CD4-positive, alpha-beta T cell treated with Interferon gamma for 1 hour (primary cell): ENCODE results near the gene PALD1.
A peak's percentile ranks its signal among the peaks of the same experiment; 100 is the strongest.

Source experiments
- DNase-seq: peaks from one replicate; pipeline ENCODE4 v3.0.0-alpha.2; 2020

Gene PALD1

DNA sequence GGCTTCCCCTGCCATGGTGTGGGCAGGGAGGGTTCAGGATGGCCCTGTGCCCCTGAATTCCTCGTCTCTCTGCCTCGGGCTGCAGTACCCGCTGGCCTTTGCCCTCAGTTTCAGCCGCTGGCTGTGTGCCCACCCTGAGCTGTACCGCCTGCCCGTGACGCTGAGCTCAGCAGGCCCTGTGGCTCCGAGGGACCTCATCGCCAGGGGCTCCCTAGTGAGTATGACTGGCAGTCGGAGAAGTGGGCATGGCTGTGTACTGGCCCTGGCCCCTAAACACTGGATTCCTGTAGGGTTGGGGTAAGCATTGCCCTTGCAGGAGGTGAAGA lies 59.6 kb downstream of the PALD1 start:
- no peak for DNase-seq

DNA sequence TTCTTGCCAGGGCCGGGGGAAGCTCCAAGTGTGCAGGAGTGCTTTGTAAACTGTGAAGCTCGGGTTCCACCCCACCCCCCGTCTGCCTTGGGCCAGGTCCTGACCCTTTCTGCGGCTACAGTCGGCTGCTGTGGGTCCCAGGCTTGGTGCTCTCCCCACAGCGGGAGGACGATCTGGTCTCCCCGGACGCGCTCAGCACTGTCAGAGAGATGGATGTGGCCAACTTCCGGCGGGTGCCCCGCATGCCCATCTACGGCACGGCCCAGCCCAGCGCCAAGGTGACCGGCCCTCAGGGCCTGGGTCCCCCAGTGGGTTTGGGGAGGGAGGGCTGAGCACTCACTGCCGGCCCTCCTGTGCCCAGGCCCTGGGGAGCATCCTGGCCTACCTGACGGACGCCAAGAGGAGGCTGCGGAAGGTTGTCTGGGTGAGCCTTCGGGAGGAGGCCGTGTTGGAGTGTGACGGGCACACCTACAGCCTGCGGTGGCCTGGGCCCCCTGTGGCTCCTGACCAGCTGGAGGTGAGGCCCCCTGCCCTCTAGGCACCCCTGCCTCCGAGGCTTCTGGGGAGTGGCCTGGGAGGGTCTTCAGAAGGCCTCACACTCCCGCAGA lies 60.3 kb downstream of the PALD1 start:
- DNase-seq, result no peak

DNA sequence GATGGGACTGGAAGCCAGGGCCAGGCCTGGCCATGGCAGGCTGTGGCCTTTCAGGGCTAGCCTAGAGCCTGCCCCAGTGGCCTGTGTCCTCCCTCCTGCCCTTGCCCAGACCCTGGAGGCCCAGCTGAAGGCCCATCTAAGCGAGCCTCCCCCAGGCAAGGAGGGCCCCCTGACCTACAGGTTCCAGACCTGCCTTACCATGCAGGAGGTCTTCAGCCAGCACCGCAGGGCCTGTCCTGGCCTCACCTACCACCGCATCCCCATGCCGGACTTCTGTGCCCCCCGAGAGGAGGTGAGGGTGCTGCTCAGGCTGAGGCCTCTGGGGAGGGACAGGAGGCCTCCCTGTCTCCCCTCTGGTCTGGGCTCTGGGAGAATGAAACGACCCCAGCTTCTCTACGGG lies 60.9 kb downstream of the PALD1 start:
- DNase-seq, result no peak

DNA sequence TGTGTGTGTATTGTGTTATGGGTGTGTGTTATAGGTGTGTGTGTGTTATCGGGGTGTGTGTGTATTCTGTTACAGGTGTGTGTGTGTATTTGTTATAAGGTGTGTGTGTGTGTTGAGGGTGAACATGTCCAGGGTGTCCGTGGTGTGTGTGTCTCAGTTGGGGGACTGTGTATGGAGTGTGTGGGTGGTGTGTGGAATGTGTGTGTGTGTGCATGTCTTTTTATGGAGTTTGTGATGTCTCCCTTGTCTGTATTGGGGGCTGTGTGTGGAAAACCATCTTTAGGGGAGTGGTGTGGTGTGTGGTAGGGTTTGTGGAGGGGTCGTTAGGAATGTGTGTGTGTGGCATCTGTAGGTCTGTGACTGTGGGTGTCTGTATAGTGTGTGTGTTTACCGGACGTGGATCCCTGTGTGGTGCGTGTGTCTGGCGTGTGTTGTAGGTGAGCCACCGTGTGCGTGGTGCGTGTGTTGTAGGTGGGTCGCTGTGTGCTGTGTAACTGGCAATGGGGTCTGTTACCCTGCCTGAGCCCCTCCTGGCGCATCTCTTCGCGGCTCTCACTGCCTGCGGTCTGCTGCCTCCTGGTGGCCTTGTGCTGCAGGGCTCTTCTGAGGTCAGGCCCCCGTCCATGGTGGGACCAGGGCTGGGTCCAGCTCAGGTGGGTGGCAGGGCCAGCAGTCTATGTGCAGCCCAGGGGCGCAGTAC lies 61.7 kb downstream of the PALD1 start:
- no peak for DNase-seq

DNA sequence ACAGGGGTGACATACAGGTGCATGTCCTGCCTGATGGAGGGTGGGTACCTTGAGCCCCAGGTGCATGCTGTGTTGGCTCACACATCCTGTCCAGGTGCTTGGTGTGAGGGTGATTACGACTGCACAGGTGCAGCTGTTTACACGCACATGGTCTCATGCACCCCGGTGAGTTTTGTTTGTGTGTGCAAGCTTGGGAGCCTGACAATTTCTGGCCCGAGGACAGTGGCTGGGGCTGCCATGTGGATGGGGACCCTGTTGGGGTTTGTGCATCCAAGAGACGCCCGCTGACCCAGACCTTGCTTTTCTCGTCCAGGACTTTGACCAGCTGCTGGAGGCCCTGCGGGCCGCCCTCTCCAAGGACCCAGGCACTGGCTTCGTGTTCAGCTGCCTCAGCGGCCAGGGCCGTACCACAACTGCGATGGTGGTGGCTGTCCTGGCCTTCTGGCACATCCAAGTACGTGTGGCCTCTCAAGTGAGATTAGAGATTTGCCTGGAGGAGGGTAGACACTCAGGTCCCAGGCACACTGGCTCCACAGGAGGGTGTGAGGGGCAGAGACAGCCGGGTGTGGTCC lies 62.3 kb downstream of the PALD1 start:
- DNase-seq, result no peak

DNA sequence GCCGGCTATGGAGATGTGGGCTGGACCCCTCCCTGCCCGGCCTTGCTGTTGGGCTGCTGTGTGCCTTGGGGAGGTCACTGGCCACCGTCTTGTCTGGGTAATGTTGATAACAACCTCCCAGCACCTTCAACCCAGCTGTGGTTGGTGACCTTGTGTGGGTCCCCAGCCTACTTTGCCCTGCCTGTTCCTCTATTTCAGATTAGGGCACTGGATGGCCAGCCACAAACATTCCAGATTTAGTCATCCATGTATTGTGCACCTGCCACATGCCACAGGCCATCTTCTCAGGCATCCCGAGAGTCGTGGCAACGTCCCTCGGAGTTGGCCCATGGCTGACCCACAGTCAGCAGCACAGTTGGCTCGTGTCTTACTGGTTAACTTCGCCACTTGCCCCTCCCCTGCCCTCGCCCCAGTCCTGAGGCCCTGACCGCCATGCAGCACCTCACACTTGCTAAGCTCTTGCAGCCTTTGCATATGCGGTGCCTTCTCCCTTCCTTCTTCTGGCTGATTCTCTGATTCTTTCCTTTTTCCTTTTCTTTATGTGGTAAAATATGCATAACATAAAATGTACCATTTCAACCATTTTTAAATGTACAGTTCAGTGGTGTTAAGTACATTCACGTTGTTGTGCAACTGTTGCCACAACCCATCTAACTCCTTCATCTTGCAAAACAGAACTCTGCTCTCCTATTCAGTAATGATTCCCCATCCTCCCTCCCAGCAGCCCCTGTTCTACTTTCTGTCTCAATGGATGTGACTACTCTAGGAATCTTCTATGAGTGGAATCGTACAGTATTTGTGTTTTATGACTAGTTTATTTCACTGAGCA lies 63.4 kb downstream of the PALD1 start:
- no peak for DNase-seq

DNA sequence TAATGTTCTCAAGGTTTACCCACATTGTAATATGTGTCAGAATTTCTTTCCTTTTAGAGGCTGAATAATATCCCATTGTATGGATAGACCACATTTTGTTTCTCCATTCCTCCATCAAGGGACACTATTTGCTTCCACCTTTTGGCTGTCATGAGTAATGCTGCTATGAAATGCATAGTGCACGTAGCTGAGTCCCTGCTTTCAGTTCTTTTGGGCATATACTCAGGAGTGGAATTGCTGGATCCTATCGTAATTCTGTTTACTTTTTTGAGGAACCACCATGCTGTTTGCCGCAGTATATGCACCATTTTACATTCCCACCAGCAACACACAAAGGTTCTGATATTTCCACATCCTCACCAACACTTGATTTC lies 64.0 kb downstream of the PALD1 start:
- no peak for DNase-seq

DNA sequence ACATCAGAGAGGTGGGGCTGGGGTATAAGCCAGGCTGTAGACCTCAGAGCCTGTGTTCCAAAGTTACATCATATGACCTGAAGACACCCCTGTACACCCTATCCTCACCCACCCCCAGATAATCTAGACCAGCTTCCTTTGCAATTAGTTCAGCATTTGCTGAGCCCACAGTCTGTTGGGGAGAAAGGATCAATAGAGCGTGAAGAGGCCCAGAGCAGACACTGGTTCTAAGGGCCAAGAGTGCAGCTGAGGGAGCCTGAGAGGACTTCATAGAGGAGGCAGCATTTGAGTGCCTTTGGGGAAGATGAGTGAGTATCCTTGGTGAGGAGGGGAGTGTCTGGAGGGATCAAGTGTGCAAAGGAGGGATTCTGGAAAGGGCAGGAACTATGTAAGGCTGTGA lies 65.3 kb downstream of the PALD1 start:
- no peak for DNase-seq

DNA sequence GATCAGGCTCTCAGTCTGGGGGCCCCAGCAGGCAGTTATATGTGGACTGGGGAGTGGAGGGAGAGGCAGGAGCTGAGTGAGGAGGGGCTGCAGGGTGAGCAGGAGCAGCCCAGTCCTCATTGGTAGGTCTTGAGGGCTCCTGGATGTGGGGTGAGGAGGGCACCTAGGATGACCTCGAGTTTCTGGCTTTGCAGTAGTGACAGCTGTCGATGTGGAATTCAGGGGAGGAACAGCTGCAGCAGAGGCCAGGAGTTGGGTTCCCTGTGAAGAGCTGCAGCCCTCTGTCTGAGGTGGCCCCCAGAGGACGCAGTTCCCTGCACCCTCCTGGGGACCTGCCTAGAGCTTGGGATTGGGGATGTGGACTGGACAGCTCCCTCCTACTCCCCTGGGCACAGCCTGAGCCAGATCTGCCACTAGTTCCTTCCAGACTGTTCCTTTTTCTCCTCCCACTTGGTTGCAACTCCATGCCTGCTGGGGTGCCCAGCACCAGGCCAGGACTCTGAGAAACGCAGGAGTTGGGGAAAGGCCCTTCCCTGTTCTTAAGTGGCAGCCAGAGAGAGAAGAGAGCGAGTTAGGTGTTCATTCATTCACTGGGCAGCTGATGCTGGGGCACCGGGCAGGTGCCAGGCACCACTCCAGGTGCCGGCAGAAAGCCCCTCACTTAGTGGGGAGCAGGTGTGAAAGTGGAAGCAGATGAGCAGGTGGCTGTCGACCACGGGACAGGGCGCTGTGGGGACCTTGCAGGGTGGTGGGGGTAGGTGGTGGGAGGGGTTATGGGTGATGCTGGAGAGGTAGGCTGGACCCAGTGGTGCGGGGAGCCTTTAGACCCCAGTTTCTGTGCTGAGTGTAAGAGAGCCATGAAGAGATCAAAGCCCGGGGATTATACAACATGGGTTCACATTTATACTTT lies 66.1 kb downstream of the PALD1 start:
- no peak for DNase-seq

DNA sequence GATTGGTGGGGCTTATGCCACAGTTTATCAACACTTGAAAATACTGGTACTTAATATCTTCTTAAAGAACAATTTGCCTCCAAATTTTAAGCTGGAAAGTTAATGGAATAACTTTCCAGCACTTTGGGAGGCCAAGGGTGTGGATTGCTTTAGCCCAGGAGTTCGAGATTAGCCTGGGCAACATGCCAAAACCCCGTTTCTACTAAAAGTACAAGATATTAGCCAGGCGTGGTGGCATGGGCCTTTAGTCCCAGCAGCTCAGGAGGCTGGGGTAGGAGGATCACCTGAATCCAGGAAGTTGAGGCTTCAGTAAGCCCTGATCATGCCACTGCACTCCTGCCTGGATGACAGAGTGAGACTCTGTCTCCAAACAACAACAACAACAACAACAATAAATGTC lies 68.0 kb downstream of the PALD1 start:
- DNase-seq, result no peak

DNA sequence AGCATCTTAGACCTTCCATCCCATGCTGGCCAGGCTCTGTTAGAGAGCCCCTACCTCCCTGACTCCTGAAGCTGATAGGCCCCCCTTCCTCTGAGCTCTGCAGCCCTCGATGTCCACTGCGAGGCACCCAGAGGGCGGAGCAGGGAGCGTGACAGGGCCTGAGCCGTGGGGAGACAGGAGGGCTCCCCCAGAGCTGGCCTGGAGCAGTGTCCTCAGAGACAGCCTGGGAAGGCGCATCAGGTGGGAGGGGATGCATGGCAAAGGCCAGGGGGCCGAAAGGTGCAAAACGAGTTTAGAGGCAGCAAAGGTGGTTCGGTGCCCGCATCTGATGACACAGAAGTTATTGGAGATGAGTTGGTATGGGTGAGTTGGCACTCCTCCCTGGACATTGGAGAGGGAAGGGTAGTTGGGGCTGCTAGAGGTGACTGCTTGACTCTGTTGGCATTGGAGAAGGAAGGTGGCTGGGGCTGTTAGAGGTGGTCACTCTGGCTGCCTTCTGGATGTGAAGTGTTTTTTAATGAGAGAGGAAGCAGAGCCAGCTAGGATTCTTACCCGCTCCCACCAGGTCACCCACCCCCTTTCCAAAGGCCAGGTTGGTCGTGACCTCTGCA lies 70.9 kb downstream of the PALD1 start:
- no peak for DNase-seq

DNA sequence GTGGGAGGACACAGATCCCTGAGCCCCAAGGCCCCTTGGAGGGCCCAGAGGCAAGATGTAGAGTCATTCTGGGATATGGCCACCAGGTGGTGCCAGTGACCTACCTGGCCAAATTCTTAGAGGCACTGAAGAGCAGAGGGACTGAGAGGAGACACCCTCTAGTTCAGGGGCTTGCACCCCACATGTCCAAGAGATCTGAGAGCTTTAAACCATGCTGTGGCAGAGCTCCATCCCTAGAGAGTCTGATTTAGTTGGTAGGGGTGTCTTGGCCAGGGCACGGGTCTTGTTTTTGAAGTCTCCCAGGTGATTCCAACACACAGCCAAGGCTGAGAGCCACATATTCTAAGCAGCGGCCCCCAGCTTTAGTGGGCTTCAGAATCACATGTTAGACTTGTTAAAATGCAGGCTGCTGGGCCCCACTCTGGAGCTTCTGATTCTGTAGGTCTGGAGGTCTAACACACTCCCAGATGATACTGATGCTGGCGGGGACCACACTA lies 71.4 kb downstream of the PALD1 start:
- DNase-seq, result peak; percentile 63

DNA sequence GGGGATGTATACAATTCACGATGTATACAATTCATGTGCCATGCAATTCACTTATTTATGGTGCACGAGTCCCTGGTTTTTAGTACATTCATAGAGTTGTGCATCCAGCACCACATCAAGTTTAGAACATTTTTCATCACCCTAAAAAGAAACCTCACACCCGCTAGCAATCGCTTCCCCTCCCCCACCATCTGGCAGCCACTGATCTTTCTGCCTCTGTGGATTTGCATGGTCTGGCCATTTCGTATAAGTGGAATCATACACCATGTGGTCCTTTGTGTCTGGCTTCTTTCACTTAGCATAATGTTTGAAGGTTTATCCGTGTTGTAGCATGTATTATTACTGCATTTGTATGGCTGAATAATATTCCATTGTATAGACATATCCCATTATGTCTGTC lies 71.9 kb downstream of the PALD1 start:
- DNase-seq, result no peak

DNA sequence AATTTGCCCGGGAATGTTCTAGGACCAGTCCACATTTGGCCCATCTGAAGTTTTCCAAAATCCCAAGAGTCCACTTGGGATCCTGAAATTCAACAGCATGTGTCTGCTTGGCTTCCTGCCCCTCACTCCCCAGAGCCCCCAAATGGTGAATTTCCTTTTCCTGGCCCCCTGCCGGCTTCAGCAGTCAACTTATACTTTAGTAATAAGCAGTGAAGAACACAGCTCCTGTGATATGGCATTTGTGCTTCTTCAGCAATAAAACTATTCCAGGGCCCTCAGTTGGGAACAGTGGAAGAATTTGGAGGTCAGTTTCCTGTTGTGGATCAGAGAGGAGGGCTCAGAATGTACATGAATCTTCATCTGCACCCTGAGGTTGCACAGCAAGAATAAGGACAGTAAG lies 72.9 kb downstream of the PALD1 start:
- no peak for DNase-seq

DNA sequence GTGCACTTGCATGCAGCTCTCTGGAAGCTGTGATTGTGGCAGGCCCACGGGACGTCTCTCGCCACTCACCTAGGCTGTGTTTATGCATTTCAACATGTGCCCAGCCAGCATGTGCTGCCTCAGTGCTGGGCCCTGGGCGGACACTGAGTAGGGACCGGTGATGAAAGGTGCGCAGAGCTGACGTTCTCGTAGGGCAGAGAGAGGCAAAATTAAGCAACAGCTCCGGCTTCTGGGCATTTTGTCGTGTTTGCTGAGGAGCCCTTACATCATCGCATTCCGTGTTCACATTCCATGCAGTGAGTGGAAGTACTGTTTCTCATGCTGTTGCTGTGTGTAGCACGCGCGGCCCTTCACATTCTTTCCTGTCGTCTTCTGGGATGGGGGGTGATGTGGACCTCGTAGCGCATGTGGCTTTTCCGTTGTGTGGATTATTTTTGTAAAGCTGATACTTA lies 73.4 kb downstream of the PALD1 start:
- DNase-seq, result no peak

DNA sequence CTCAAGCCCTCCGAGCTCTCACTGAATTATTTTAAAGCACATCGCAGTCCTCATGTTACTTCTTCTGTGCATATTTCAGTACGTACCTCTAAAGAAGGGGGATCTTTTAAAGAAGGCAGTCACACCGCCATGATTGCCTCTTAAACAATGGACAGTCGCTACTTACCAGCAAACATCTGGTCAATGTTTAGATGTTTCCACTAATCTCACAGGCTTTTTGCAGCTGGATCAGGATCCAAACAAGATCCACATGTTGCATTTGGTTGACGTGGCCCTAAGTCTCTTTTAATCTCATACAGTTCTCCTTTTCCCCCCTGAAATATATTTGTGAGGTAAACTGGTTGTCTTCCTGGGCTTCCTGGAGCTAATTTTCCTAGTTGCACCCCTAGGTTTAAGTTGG lies 74.0 kb downstream of the PALD1 start:
- DNase-seq, result no peak

DNA sequence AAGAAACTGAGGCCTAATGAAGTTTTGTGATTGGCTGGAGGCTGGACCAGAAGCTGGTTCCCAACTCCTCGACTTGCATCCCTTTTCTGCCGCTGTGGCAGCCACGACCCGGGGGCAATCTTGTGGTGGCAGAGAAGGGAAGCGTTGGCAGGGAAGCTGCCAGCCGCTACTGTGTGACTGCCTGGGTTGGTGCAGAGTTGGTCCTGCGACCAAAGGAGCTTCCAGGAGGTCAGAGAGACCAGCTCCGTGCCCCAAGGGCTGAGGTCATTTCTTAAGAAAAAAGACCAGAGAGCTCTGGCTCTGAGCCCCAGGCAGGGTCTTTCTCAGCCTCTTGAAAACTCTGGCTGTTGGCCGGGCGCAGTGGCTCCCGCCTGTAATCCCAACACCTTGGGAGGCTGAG lies 76.8 kb downstream of the PALD1 start:
- no peak for DNase-seq

DNA sequence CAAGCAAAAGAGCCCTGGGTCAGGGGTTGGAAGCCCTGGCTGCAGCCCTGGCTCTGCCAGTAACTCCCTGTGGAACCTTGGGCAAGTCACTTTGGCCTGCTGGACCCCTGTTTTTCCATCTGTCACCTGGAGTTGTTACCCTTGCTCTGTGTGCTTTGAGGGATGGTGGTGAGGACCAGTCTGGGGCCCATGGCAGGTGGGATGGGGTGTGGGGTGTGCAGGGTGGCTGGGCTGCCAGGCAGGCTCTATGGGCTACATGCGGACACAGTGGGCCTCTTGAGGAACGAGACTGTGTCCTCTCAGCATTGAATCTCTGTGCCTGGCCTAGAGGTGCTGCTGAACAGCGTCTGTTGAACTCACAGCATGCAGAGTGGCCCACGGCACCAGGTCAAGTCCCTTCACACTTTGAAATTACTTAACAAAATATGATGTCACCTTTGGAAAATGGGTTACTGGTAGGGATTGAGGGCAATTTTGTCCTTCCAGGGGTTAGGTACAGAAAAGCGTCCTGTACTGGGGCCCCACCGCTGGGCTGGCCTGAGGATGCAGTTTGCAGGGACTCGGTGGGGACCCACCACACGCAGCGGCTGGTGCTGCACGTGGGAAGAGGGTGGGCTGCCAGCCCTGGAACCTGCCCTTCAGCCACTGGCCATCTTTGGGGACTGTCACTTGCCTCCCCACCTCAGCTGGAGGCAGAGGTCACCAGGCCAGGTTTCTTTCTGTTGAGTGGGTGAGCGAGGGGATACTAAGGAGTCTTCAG lies 78.7 kb downstream of the PALD1 start:
- DNase-seq, result no peak

DNA sequence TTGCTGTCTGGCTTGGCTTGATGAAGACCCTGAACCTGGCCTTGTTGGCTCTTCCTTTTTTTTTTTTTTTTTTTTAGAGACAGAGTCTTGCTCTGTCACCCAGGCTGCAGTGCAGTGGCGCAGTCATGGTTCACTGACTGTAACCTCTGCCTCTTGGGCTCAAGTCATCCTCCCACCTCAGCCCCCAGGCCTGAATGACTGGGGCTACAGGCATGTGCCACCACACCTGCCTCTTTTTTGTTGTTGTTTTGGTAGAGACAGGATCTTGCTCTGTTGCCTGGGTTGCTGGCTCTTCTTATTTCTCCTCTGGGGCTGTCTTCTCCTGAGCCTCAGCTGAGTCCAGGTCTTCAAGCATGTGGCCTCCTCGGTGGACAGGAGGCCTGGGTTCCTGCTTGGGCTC lies 79.3 kb downstream of the PALD1 start:
- DNase-seq, result no peak

DNA sequence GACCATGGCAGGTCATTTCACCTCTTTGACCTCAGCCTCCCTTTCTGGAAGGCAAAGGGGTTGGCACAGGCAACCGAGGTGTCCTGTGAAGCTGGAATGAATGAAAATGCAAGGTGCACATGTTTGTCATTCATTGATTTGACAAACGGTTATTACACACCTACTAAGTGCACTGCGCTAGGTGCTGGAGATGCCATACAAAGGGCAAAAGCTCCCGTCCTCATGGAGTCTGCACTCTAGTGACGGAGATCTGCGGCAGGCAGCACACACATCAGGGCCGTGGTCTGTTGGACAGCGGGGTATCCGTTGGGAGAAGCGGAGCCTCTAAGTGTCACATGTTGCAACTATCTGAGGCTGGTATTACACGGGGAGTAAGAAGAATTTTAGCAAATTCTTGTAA lies 79.7 kb downstream of the PALD1 start:
- no peak for DNase-seq
